IPS-NIHi11 (cell line): ENCODE results near the gene SLFN13.
A peak's percentile ranks its signal among the peaks of the same experiment; 100 is the strongest.
"Not testable (repeated sequence)": the region's sequence is repeated elsewhere in the genome, so short reads cannot be mapped to it uniquely, and the experiment has no call there.

Experiments used
- DNase-seq: peaks from one replicate; pipeline ENCODE4 v3.0.0; 2012; ENCODE audit warnings: mixed read lengths, low spot score

The SLFN13 gene

DNA sequence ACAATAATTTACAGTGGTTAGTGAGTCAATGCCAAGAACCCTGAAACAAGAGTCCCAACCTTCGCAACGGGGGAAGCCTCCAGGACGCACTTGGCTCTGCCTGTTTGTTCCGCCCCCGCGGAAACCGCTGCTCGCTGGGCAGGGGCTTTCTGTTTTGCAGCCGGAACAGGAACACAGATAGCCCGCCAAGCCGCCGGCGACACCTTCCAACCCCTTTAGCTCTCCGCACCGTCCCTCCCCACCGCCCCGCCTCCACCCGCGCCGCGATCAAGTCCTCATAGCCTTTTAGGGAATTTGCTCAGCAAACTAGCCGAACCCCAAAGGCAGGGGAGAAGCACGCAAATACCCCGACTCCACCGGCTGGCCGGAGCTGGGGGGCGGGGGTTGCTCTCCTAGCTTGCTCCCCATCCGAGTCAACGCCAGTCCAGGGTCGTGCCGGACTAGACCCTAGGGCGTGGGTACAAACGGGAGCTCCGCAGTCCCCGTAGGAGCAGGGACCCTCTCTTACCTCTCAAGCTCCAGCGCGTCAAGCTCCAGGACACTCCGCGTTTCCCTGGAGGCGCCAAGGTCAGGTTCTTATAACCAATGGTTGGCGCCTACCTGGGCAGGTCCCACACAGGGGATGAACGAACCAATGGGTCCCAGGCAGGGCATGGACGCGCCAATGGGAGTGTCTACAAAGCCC is at the start of gene SLFN13:
Gene SLFN13 (minus strand): TSS at position 553 of the 685 bp plus-strand sequence. CDS start 3,086 bp downstream, outside the sequence.
- peak; percentile 82 for DNase-seq

DNA sequence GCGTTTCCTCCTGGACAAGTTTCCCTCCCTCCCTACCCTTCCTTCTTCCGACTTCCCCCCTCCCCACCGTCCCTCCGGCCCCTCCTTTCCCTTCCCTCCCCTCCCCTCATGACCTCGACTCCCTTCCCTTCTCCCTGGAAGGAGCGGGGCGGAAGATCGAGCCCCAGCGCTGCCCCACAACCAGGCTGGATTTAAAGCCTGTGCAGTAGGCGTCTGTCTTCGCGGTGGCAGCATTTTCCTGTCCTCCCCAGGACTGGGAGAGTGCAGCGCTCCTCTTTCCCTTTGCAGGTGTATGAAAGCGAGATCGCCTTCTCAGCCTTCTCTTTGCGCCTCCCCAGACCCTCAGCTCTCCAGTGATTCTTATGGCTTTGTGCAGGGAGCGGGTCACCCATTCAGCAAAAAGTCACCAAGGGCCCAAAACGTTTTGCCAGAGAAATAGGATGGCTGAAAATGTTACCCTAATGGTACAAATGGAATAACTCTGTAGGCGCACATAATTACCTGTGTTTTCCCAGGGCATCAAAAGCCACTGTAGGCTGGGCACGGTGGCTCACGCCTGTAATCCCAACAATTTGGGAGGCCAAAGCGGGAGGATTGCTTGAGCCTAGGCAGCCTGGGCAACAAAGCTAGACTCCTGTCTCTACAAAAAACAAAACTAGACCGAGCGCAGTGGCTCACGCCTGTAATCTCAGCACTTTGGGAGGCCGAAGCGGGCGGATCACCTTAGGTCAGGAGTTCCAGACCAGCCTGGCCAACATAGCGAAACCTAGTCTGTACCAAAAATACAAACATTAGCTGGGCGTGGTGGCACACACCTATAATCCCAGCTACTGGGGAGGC is 48.1 kb upstream of the SLFN13 start:
- DNase-seq, result peak; percentile 63

DNA sequence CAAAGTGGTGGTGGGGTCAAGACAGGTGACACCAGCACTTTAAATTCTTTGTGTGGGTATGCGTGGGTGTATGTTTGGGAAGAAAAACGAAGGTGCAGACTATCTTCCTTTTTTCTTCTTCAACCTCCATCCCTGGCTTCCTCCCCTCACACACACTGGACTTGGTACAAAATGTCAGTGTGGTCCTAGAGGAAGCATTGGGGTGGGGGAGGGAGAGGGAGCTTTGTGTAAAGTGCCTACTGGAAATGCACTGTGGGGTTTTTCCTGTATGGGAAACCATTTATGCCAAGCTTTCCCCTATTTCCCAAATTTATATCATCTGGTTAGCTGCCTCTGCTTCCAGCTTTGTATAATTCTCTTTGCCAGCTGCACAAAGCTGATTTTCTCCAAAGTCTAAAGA is 44.5 kb upstream of the SLFN13 start:
- no peak for DNase-seq

DNA sequence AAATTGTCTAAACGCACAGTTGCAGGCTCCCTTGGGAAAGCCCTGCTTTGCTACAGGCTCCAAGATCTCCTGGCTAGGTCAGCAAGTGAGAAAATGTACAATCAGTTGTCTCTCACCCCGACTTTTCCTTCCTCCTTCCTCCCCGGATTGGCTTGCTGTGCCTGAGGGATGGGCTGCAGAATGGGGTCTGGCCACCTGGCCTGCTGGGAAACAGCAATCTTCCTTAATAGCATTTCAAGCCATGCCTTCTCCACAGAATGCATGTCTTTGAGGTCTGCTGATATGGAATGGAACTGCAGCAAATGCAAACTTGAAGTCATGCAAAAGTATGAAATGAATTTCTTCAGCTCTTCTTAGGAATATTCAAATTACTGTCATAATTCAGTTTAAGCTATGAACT is 42.9 kb upstream of the SLFN13 start:
- no peak for DNase-seq

DNA sequence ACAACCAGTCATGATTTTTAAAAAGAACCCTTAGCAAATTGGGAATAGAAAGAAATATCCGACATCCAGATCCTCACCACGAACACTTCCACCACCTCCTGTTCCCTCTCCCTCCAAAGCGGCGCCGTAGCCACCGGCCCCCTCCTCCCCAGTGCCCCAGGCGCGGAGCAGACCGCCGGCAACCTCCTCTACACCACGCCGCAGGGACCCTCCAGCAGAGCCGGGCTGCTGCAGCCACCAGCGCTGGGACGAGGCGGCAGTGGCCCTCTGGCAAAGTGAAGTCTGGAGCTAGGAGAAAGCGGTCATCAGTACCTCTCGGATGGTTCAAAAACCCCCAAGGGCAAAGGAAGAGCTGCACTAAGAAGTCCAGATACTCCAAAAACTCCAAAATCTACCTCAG is 41.4 kb upstream of the SLFN13 start:
- peak; percentile 38 for DNase-seq

- DNase-seq, result no peak
Measured at GRCh38 chr17:35488991-35489390, 40.4 kb upstream of the SLFN13 start.

DNA sequence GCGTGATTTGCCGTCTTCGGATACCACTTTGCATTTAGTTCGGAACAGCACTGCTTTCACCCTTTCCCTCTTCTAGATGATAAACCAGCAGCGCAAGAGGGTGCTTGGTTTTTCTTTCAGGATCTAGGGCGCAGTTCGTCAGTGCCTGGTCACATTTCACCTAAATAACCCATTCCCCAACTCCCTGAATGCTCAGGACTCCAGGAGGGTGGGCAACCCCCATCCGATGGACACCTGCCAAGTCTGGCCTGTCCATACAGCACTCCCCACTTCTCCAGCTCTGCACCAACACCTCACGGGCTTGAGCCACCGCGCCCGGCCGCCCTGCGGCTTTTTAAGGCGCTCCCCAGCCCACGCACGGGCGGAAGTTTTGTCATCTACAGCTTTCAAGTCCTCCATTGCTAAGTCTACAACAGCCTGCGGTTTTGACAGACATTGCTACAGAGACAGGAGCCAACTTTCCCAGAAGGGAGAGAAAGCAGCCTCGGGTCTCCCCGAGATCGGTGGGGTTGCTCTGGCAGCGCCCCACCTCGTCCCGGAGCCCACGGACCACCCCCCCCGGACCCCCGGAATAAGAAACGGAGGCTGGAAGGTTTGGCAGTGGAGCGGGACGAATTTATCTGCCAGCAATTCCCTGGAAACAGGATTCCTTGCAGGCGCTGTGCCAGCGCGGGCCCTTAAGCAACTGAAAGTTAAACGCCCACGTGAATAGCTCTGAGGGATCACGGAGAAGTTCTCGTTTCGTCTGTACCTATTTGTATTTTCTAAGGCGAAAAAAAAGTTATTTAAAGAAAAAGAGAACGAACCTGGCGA is 38.6 kb upstream of the SLFN13 start:
- DNase-seq, result peak; percentile 17

DNA sequence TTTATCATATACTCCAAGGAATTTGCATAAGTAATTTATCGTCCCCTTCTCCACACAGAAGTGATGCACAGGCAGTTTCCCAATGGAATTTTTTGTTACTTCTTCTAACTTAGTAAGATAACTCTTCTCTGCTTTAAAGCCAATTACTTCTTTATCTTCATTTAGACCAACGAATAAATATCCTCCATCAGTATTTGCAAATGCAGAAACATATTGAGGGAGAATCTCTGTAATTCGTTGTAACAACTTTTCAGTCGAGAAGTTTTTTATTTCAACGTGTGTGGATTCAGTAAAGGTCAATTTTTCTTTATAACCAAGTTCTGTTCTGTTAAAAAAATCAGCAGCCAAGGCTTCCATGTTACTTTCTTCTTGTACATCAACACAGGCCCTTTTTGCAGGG is 30.7 kb upstream of the SLFN13 start:
- no peak for DNase-seq

DNA sequence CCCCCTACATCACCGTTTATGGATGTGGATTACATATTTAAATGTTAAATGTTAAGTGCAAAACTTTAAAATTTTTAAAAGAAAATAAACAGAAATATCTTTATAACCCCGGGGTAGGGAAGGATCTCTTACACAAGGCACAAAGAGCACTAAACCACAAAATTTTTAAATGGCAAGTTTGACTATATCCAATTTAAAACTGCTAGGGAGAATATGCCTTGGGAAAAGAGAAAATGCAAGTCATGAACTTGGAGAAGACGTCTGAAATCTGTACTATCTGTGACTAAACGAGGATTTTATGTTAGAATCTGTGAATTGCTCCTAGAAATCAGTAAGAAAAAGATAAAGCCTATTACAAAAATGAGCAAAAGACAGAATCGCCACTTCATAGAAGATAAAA is 28.7 kb upstream of the SLFN13 start:
- DNase-seq, result no peak

DNA sequence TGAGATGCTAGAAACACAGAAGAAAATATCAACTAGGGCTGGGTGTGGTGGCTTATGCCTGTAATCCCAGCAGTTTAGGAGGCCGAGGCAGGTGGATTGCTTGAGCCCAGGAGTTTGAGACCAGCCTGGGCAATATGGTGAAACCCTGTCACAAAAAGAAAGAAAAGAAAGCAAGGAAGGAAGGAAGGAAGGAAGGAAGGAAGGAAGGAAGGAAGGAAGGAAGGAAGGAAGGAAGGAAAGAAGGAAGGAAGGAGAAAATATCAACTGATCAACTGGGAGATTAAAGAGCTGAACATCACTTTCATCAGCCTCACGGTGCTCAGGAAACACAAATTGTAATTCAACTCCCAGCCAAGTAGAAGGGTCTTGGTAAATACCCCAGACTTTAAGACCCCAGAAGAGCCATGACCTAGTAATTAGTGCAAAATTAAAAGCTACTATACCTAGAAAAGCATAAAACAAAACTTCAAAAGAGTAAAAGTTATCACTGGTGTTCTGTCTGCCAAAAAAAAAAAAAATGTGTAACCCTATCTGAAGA is 27.8 kb upstream of the SLFN13 start:
- no peak for DNase-seq

DNA sequence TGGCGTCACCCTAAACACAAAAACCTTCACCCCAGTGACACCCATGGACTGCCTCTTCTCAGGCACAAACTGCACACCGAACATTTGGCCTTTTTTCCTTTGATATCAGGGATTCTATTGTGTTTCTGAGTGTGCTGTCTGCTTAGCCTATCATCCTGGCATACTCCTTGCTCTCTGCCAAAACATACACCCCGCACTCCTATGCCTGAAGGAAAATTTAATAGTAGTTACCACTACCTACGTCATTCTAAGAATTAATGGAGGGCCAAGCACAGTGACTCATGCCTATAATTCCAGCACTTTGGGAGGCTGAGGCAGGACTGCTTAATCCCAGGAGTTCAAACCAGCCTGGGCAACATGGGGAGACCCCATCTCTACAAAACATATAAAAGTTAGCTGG is 19.9 kb upstream of the SLFN13 start:
- DNase-seq, result no peak

DNA sequence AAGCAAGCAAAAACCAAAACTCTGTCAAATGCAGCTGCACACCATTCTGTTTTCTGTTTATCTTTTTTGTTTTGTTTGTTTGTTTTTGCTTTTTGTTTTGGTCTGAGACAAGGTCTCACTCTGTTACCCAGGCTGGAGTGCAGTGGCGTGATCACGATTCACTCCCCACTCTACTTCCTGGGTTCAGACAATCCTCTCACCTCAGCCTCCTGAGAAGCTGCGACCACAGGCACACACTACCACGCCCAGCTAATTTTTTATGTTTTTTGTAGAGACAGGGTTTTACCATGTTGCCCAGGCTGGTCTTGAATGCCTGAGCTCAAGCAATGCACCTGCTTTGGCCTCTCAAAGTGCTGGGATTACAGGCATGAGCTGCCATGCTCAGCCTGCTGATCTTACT is 19.3 kb upstream of the SLFN13 start:
- DNase-seq, result no peak

GRCh38 chr17:35460354-35460851 is 11.8 kb upstream of the SLFN13 start:
- DNase-seq, result peak; percentile 96

DNA sequence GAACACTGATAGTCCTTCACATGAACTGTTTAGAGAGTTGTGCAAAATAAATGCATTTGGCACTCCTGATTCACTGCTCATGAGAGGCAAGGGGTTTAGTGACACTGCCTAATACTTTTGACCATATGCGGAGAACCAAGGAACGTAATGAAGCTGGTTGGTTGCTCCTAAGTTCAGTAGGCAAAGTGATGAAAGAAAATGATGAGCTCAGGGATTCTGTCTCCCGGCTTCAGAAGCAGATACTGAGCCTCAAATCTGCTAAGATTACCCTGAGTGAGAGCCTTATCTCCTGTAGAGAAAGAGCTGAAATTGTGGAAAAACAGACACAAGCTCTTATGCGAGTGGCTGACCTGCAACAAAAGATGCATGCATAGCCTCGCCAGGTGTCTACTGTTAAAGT is 5.5 kb upstream of the SLFN13 start:
- DNase-seq, result not testable (repeated sequence)

GRCh38 chr17:35453171-35453570 is 4.6 kb upstream of the SLFN13 start:
- DNase-seq, result no peak

DNA sequence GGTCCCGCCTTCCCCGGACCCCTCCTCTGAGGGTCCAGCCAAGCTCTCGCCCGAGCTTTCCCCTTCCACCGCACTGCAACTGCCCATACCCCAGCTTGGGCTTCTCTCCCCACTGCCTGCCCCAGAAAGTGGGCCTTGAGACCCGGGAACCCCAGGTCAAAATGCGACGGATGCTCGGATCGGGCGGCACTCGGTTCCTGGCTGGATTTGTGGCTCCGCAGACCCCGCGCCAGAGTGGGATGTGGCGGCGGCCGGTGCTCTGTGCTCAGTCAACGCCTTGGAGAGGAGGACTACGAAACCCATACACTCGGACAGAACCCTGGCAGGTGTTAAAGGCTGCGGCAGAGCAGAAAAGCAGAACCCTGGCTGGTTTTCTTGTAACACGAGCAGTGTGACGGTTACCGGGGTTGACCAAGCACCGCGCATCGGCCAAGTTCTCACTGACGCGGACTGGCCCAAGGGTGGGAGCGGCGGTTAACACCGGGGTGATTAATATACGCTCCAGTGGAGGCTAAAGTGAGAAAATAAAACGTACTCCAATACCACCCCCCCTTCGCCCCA is 885 bp upstream of the SLFN13 start:
- DNase-seq, result peak; percentile 15

GRCh38 chr17:35448899-35449227 is 297 bp upstream of the SLFN13 start:
- DNase-seq, result no peak

DNA sequence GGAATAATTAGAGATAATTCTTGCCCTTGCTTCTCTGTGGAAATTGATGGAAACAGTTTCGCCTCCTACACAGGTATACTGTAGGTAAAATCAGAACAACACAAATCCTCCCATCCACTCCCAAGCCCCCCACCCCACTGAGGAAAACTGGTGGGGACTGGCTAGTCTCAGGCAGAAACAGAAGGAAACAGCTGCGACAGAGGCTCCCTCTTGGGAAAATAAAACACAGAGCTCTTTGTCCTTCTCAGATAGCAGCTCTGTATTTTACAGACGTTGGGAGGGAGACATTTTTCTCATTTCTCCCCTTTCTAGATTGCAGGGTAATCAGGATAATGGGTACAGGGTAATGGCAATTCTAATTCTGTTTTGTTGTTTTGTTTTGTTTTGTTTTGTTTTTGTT is 1.1 kb downstream of the SLFN13 start:
- no peak for DNase-seq

DNA sequence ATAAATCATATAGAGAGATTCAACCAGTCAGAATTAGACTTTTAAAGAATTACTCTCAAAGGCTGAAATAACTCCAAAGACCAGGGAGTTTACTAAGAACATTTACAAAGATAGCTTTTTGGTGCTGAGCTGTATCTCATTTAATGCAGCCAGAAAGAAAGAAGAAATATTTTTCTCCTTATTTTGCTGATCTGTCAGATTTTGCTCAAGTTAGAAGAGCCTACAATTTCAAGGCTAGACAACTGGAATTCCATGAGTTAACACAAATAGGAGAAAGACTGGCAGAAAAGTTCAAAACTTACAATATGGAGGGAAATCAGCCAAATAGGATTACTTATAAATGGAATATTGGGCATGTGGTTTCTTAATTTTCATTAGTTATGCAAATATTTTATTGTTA is 10.1 kb downstream of the SLFN13 start:
- no peak for DNase-seq

DNA sequence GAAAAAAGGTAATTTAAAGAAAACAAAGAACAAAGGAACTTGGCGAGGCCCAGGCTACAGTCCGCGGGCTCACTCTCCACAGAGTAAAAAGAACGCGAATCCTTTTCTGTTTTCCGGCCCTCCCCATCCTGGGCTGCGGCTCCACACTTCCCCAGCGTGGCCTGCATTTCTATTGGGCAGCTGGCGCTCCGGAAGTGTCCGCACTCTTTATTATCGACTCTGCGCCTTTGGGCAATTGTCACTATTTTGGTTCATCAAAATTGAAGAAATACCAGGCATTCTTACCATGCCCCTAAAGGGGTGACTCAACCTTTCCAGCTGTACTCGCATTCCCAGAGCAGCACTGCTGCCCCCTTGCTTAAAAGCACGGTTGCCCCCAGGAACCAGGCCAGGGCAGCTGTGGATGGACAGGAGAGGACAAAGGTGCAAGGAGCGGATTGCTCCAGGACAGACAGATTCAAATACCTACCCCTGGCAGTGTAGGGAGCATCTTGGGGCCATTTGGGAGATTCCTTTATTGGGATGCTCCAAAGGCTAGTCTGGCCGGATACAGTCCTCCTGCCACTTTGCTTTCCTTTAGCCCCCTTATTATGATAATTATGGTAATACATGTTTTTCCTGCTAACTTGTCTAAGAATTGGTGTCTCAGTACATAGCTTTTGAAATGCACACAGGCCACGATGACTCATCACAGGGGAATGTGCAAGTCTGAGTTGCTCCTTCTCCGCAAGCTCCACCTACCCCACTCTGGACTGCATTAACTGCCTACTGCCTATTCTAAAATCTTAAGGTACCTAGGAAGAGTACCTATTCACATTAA is 15.3 kb downstream of the SLFN13 start:
- peak; percentile 78 for DNase-seq
